OCI-LY1 (cell line): Measurements from ENCODE around the gene GAPDH.

Experiments
- H2AFZ ChIP-seq: fragments of 200-600 bp; sonication (generic), shearing (Covaris generic); 2 replicates; pipeline ENCODE4 v1.6.0; 2014; ENCODE audit warnings: antibody characterized with exemption, mild to moderate bottlenecking, low read length
- H3F3A ChIP-seq: fragments of 200-600 bp; sonication (generic), shearing (Covaris generic); 2 replicates; pipeline ENCODE4 v1.6.0; 2014; ENCODE audit warnings: mild to moderate bottlenecking, antibody characterized with exemption, low read length, moderate library complexity; ENCODE audit not compliant: insufficient read depth
- H3K27ac ChIP-seq: fragments of 200-600 bp; sonication (generic); 2 replicates; pipeline ENCODE4 v1.5.1; 2014; ENCODE audit warnings: low read length, mixed run types, mild to moderate bottlenecking, low read depth; ENCODE audit not compliant: poor library complexity, severe bottlenecking
- H3K27me3 ChIP-seq: fragments of 200-600 bp; sonication (generic); 2 replicates; pipeline ENCODE4 v1.6.0; 2014; ENCODE audit warnings: antibody characterized with exemption, mild to moderate bottlenecking, low read length, moderate library complexity; ENCODE audit not compliant: insufficient read depth
- H3K36me3 ChIP-seq: fragments of 200-600 bp; sonication (generic); 2 replicates; pipeline ENCODE4 v1.6.1; 2014; ENCODE audit warnings: mild to moderate bottlenecking, antibody characterized with exemption, low read length, moderate library complexity, mixed read lengths; ENCODE audit not compliant: insufficient read depth
- H3K4me1 ChIP-seq: fragments of 200-600 bp; sonication (generic); 2 replicates; pipeline ENCODE4 v1.5.1; 2014; ENCODE audit warnings: mild to moderate bottlenecking, low read length, moderate library complexity; ENCODE audit not compliant: insufficient read depth, severe bottlenecking
- H3K4me2 ChIP-seq: fragments of 200-600 bp; sonication (generic), shearing (Covaris generic); 2 replicates; pipeline ENCODE4 v1.6.1; 2014; ENCODE audit warnings: low read length
- H3K4me3 ChIP-seq: fragments of 200-600 bp; sonication (generic); 2 replicates; pipeline ENCODE4 v1.5.1; 2014; ENCODE audit warnings: low read length, low read depth, mild to moderate bottlenecking, mixed read lengths; ENCODE audit not compliant: poor library complexity, severe bottlenecking
- H3K79me2 ChIP-seq: fragments of 200-600 bp; shearing (Covaris generic); 2 replicates; pipeline ENCODE4 v1.6.1; 2016; ENCODE audit warnings: mixed run types, low read length, mixed read lengths; ENCODE audit not compliant: insufficient read depth
- H3K9ac ChIP-seq: fragments of 200-600 bp; sonication (generic), shearing (Covaris generic); 2 replicates; pipeline ENCODE4 v1.6.1; 2014; ENCODE audit warnings: mild to moderate bottlenecking, low read length, mixed read lengths
- H3K9me2 ChIP-seq: fragments of 200-600 bp; sonication (generic), shearing (Covaris generic); 2 replicates; pipeline ENCODE4 v1.6.1; 2014; ENCODE audit warnings: low read depth, mild to moderate bottlenecking, low read length, mixed read lengths
- H3K9me3 ChIP-seq: fragments of 200-600 bp; shearing (Covaris generic); 2 replicates; pipeline ENCODE4 v1.6.1; 2014; ENCODE audit warnings: low read length, mixed read lengths
- H4K20me1 ChIP-seq: fragments of 200-600 bp; sonication (generic), shearing (Covaris generic); 2 replicates; pipeline ENCODE4 v1.6.0; 2016; ENCODE audit warnings: mild to moderate bottlenecking, low read length; ENCODE audit not compliant: insufficient read depth
- EZH2 ChIP-seq: fragments of 200-600 bp; sonication (generic), shearing (Covaris generic); IDR thresholded peaks from 2 replicates; pipeline ENCODE4 v1.8.0; 2017; ENCODE audit warnings: borderline replicate concordance, mixed run types, mild to moderate bottlenecking, antibody characterized with exemption, low read length, moderate library complexity, mixed read lengths
- TF ChIP-seq, protein P1 (sequence below): fragments of 200-600 bp; sonication (generic), shearing (Covaris generic); IDR thresholded peaks from 2 replicates; pipeline ENCODE4 v1.5.1; 2017; ENCODE audit warnings: mild to moderate bottlenecking, antibody characterized with exemption, low read length, moderate library complexity, mixed read lengths

Gene GAPDH

DNA sequence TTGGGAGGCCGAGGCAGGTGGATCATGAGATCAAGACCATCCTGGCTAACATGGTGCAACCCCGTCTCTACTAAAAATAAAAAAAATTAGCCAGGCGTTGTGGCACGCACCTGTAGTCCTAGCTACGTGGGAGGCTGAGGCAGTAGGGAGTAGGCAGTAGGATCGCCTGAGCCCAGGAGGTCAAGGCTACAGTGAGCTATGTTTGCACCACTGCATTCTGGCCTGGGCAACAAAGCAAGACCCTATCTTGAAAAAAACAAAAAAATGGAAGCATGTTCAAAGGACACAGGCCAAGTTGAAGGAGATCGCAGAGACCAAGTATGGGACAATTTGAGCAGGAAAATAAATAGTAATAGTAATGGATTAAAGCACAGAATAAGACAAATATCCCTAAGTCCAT, 26.2 kb upstream of the GAPDH start:
- Histone ChIP-seq H3F3A (no peaks in the 10 kb centered on the region), H2AFZ (no peak overlapping the region), H3K9ac (no peak overlapping the region), H3K4me1 (no peaks in the 10 kb centered on the region), H3K27ac (no peak overlapping the region), H3K27me3 (no peaks in the 10 kb centered on the region), H3K9me3 (no peaks in the 10 kb centered on the region), H3K4me3 (no peak overlapping the region), H3K36me3 (peaks cover 80% of the 10 kb centered on the region), H3K4me2 (no peak overlapping the region), H3K79me2 (peaks cover 20% of the 10 kb centered on the region), H4K20me1 (no peaks in the 10 kb centered on the region), H3K9me2 (no peaks in the 10 kb centered on the region)
- TF ChIP-seq EZH2, result no peak
- TF ChIP-seq, protein P1, sequence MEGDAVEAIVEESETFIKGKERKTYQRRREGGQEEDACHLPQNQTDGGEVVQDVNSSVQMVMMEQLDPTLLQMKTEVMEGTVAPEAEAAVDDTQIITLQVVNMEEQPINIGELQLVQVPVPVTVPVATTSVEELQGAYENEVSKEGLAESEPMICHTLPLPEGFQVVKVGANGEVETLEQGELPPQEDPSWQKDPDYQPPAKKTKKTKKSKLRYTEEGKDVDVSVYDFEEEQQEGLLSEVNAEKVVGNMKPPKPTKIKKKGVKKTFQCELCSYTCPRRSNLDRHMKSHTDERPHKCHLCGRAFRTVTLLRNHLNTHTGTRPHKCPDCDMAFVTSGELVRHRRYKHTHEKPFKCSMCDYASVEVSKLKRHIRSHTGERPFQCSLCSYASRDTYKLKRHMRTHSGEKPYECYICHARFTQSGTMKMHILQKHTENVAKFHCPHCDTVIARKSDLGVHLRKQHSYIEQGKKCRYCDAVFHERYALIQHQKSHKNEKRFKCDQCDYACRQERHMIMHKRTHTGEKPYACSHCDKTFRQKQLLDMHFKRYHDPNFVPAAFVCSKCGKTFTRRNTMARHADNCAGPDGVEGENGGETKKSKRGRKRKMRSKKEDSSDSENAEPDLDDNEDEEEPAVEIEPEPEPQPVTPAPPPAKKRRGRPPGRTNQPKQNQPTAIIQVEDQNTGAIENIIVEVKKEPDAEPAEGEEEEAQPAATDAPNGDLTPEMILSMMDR, result no peak

DNA sequence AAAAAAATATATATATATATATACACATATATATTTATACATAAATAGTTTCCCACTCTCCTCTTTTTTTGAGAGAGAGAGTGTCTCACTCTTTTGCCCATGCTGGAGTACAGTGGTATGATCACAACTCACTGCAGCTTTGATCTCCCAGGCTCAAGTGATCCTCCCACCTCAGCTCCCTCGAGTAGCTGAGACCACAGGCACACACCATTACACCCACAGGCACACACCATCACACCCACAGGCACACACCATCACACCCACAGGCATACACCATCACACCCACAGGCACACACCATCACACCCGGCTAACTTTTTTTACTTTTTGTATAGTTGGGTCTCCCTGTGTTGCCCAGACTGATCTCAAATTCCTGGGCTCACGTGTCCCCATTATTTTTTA, 14.1 kb upstream of the GAPDH start:
- no peaks in the 10 kb centered on the region for H3F3A ChIP-seq

DNA sequence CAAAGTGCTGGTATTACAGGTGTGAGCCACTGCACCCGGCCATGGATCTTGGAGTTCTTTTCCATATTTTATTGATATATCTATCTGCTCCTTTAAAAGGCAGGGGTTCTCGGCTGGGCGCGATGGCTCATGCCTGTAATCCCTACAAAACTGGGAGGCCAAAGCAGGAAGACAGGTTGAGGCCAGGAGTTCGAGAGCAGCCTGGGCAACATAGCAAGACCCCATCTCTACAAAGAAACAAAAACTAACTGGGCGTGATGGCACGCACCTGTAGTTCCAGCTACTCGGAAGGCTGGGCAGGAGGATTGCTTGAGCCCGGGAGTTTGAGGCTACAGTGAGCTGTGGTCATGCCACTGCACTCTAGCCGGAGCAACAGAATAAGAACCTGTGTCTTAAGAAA, 12.1 kb upstream of the GAPDH start:
- Histone ChIP-seq H4K20me1 (no peaks in the 10 kb centered on the region), H3K27me3 (no peaks in the 10 kb centered on the region), H3F3A (no peaks in the 10 kb centered on the region), H2AFZ (no peak overlapping the region), H3K4me3 (no peak overlapping the region), H3K27ac (no peak overlapping the region), H3K79me2 (no peaks in the 10 kb centered on the region), H3K4me2 (no peak overlapping the region), H3K9me2 (no peaks in the 10 kb centered on the region), H3K9me3 (no peaks in the 10 kb centered on the region), H3K4me1 (no peaks in the 10 kb centered on the region), H3K9ac (no peak overlapping the region), H3K36me3 (peaks cover 97% of the 10 kb centered on the region)
- TF ChIP-seq, protein P1, result no peak
- TF ChIP-seq EZH2, result no peak

More for the DNA sequence above, 14.1 kb upstream of the GAPDH start:
- Histone ChIP-seq H3K27ac (no peak overlapping the region), H3K9me2 (no peaks in the 10 kb centered on the region), H3K79me2 (no peaks in the 10 kb centered on the region), H3K4me2 (no peak overlapping the region), H4K20me1 (no peaks in the 10 kb centered on the region), H3K9ac (no peak overlapping the region), H3K36me3 (peaks cover 96% of the 10 kb centered on the region), H3K27me3 (no peaks in the 10 kb centered on the region), H3K9me3 (no peaks in the 10 kb centered on the region), H3K4me3 (no peak overlapping the region), H3K4me1 (no peaks in the 10 kb centered on the region), H2AFZ (no peak overlapping the region)
- TF ChIP-seq EZH2, result no peak
- TF ChIP-seq, protein P1, result no peak
